GM12801 (cell line): ENCODE measurements around the gene CSNK1G1.

Source experiments
- CTCF ChIP-seq: IDR thresholded peaks from one replicate; pipeline ENCODE4 v1.5.1; 2011; ENCODE audit warnings: control low read depth; ENCODE audit not compliant: insufficient read length; ENCODE audit errors: extremely low read depth

CSNK1G1 gene

GRCh38 chr15:64383760-64384159, 27.8 kb upstream of the CSNK1G1 start:
- no peak for TF ChIP-seq CTCF

GRCh38 chr15:64381000-64381751, 25.2 kb upstream of the CSNK1G1 start, which contains the start of gene PCLAF:
TSS of gene PCLAF (minus strand) at chr15:64381441. CDS start at chr15:64381371, 70 bp downstream.
- TF ChIP-seq CTCF = no peak

GRCh38 chr15:64379216-64379960, 23.4 kb upstream of the CSNK1G1 start:
- no peak for TF ChIP-seq CTCF

- TF ChIP-seq CTCF = no peak
These were observed 17.4 kb upstream of the CSNK1G1 start for GRCh38 chr15:64373360-64373759.

GRCh38 chr15:64369078-64369607, 13.2 kb upstream of the CSNK1G1 start:
- TF ChIP-seq CTCF = no peak

- no peak for TF ChIP-seq CTCF
These were observed 5.3 kb upstream of the CSNK1G1 start for GRCh38 chr15:64361259-64361658.

GRCh38 chr15:64356710-64357040, 702 bp upstream of the CSNK1G1 start:
- no peak for TF ChIP-seq CTCF
